NCI-H460 (cell line): ENCODE results near the gene RET. TPM values are rescaled to one million over a fixed set of nuclear protein-coding genes. Genes with fewer than 3 reads are reported as not detected.

Source experiments
- DNase-seq: peaks from one replicate; pipeline ENCODE4 v3.0.0-alpha.2; 2016; ENCODE audit warnings: low read depth; ENCODE audit errors: extremely low read depth
- total RNA-seq: library from RNA; depleted of rRNA; stranded (reverse); fragments of >200 nt; shearing (Covaris generic); gene quantifications from 2 replicates; pipeline ENCODE4 v1.2.3, GENCODE V29; 2014

Gene RET
- total RNA-seq, 1 experiment from 2014 or later: 0.02 TPM

GRCh38 chr10:43060291-43060690, 16.6 kb upstream of the RET start:
- DNase-seq: no peak

GRCh38 chr10:43061331-43061730, 15.5 kb upstream of the RET start:
- no peak for DNase-seq

GRCh38 chr10:43061760-43062159, 15.1 kb upstream of the RET start:
- DNase-seq: no peak

GRCh38 chr10:43062402-43063160, 14.3 kb upstream of the RET start:
- DNase-seq: no peak

- DNase-seq: no peak
Measured at GRCh38 chr10:43064331-43065075, 12.4 kb upstream of the RET start.

GRCh38 chr10:43065234-43065633, 11.6 kb upstream of the RET start:
- no peak for DNase-seq

GRCh38 chr10:43065761-43066160, 11.1 kb upstream of the RET start:
- no peak for DNase-seq

GRCh38 chr10:43066481-43066880, 10.4 kb upstream of the RET start:
- no peak for DNase-seq

- DNase-seq: no peak
Measured at GRCh38 chr10:43067391-43068135, 9.3 kb upstream of the RET start.

GRCh38 chr10:43068136-43068395, 8.8 kb upstream of the RET start:
- no peak for DNase-seq

GRCh38 chr10:43068471-43069210, 8.2 kb upstream of the RET start:
- no peak for DNase-seq

GRCh38 chr10:43069211-43069515, 7.7 kb upstream of the RET start:
- DNase-seq: no peak

- no peak for DNase-seq
Measured at GRCh38 chr10:43069579-43069978, 7.3 kb upstream of the RET start.

GRCh38 chr10:43070121-43071085, 6.5 kb upstream of the RET start:
- no peak for DNase-seq

GRCh38 chr10:43071865-43072650, 4.8 kb upstream of the RET start:
- no peak for DNase-seq

- no peak for DNase-seq
Measured at GRCh38 chr10:43073191-43073590, 3.7 kb upstream of the RET start.

GRCh38 chr10:43073721-43074120, 3.1 kb upstream of the RET start:
- no peak for DNase-seq

- no peak for DNase-seq
Measured at GRCh38 chr10:43074409-43074808, 2.5 kb upstream of the RET start.
